HG02588 (cell line): ENCODE results near the gene DNMT3B.
"Not testable (repeated sequence)": the region's sequence is repeated elsewhere in the genome, so short reads cannot be mapped to it uniquely, and the experiment has no call there.

Experiments used
- ATAC-seq: cut with Tn5 transposase; IDR thresholded peaks from one replicate; pipeline ENCODE4 v1.9.1; 2021; ENCODE audit warnings: mild to moderate bottlenecking, moderate library complexity; ENCODE audit not compliant: unreplicated experiment

The DNMT3B gene

GRCh38 chr20:32762754-32763201 lies 593 bp downstream of the DNMT3B start:
- ATAC-seq: no peak

- no peak for ATAC-seq
Measured at GRCh38 chr20:32763202-32764004, 1.2 kb downstream of the DNMT3B start.

- no peak for ATAC-seq
Measured at GRCh38 chr20:32764005-32764960, 2.1 kb downstream of the DNMT3B start.

- not testable (repeated sequence) for ATAC-seq
Measured at GRCh38 chr20:32765230-32765875, 3.2 kb downstream of the DNMT3B start.

- ATAC-seq: no peak
Measured at GRCh38 chr20:32767418-32768198, 5.4 kb downstream of the DNMT3B start.

GRCh38 chr20:32772046-32772445 lies 9.9 kb downstream of the DNMT3B start:
- ATAC-seq: no peak

- ATAC-seq: no peak
Measured at GRCh38 chr20:32773223-32773622, 11.0 kb downstream of the DNMT3B start.

- no peak for ATAC-seq
Measured at GRCh38 chr20:32773855-32774254, 11.7 kb downstream of the DNMT3B start.

GRCh38 chr20:32775336-32775991 lies 13.3 kb downstream of the DNMT3B start:
- no peak for ATAC-seq

- no peak for ATAC-seq
Measured at GRCh38 chr20:32777177-32777956, 15.2 kb downstream of the DNMT3B start.

- ATAC-seq: no peak
Measured at GRCh38 chr20:32779500-32780211, 17.5 kb downstream of the DNMT3B start.

GRCh38 chr20:32780278-32780677 lies 18.1 kb downstream of the DNMT3B start:
- no peak for ATAC-seq

GRCh38 chr20:32780749-32781655 lies 18.8 kb downstream of the DNMT3B start:
- no peak for ATAC-seq

GRCh38 chr20:32784369-32785080 lies 22.3 kb downstream of the DNMT3B start:
- no peak for ATAC-seq

GRCh38 chr20:32786059-32786760 lies 24.0 kb downstream of the DNMT3B start:
- ATAC-seq: no peak

- no peak for ATAC-seq
Measured at GRCh38 chr20:32787168-32787567, 25.0 kb downstream of the DNMT3B start.
